AG04450 (cell line): ENCODE results near the gene ZCWPW1. TPM values are rescaled to one million over a fixed set of nuclear protein-coding genes. Genes with fewer than 3 reads are reported as not detected.
"Not testable (repeated sequence)": the region's sequence is repeated elsewhere in the genome, so short reads cannot be mapped to it uniquely, and the experiment has no call there.

Experiments
- CTCF ChIA-PET: fragments of 300-600, 350-600 bp; formaldehyde crosslinking; extraction: SDS; loops from one replicate; lab custom pipeline; 2022; ENCODE audit warnings: antibody characterized with exemption, inconsistent platforms; lab: Charles Lee
- POLR2A ChIA-PET: fragments of 350-600 bp; formaldehyde crosslinking; extraction: SDS; loops from one replicate; lab custom pipeline; 2021; ENCODE audit warnings: antibody characterized with exemption, inconsistent platforms; lab: Yijun Ruan, JAX
- DNase-seq: peaks from one replicate; pipeline ENCODE4 v3.0.0-alpha.2; 2011; ENCODE audit warnings: low read depth, low spot score
- H3K27ac ChIP-seq: one replicate; pipeline ENCODE4 v1.5.1; 2012; ENCODE audit warnings: low read depth, low read length, control low read depth
- H3K27me3 ChIP-seq: one replicate; pipeline ENCODE4 v1.6.0; 2012; ENCODE audit warnings: low read length; ENCODE audit not compliant: control insufficient read depth, insufficient read depth
- H3K4me3 ChIP-seq: 2 replicates; pipeline ENCODE4 v1.5.1; 2011; ENCODE audit warnings: mild to moderate bottlenecking, low read depth, low read length, control low read depth
- H3K9me3 ChIP-seq: 2 replicates; pipeline ENCODE4 v1.5.1; 2012; ENCODE audit warnings: low read length; ENCODE audit not compliant: control insufficient read depth, insufficient read depth
- CTCF ChIP-seq: IDR thresholded peaks from 2 replicates; pipeline ENCODE4 v1.5.1; 2011; ENCODE audit warnings: low read depth, low read length, control low read depth, inconsistent platforms
- polyA plus RNA-seq: library from polyadenylated mRNA; depleted of rRNA; stranded (reverse); fragments of >200 nt; gene quantifications from 2 replicates; pipeline ENCODE4 v1.2.3, GENCODE V29; 2011

The ZCWPW1 gene
- polyA plus RNA-seq, 1 experiment: 1.5 TPM

- POLR2A ChIA-PET: no interaction called here
Measured at GRCh38 chr7:100364480-100364879, 64.0 kb downstream of the ZCWPW1 start.

GRCh38 chr7:100363797-100364196 is 64.7 kb downstream of the ZCWPW1 start:
- CTCF ChIA-PET, H3K27me3 ChIP-seq, H3K9me3 ChIP-seq, H3K27ac ChIP-seq, H3K4me3 ChIP-seq, DNase-seq, POLR2A ChIA-PET: not testable (repeated sequence)

More at GRCh38 chr7:100364480-100364879, 64.0 kb downstream of the ZCWPW1 start:
- TF ChIP-seq CTCF: no peak
- Histone ChIP-seq H3K9me3 (no peaks in the 10 kb centered on the region), H3K27me3 (no peaks in the 10 kb centered on the region), H3K4me3 (no peak overlapping the region), H3K27ac (no peak overlapping the region)
- DNase-seq: no peak
- CTCF ChIA-PET: no interaction called here

GRCh38 chr7:100363098-100363497 is 65.4 kb downstream of the ZCWPW1 start:
- CTCF ChIA-PET: no interaction called here
- no peaks in the 10 kb centered on the region for H3K9me3 ChIP-seq
- POLR2A ChIA-PET: no interaction called here
- no peak overlapping the region for H3K4me3 ChIP-seq
- H3K27ac ChIP-seq: no peak overlapping the region
- TF ChIP-seq CTCF: no peak
- no peaks in the 10 kb centered on the region for H3K27me3 ChIP-seq
- DNase-seq: no peak

- POLR2A ChIA-PET: no interaction called here
- Histone ChIP-seq H3K27me3 (no peaks in the 10 kb centered on the region), H3K27ac (no peak overlapping the region), H3K4me3 (no peak overlapping the region), H3K9me3 (no peaks in the 10 kb centered on the region)
- DNase-seq: no peak
- CTCF ChIA-PET: interaction anchor here (1.5 kb wide), 1 partner anchor 48 kb away, joined by 3 read pairs; no protein-coding TSS in a partner anchor
- no peak for TF ChIP-seq CTCF
Measured at GRCh38 chr7:100360135-100360854, 68.2 kb downstream of the ZCWPW1 start.

- TF ChIP-seq CTCF: no peak
- no peak for DNase-seq
- no peak overlapping the region for H3K27ac ChIP-seq
- POLR2A ChIA-PET: no interaction called here
- H3K27me3 ChIP-seq: no peaks in the 10 kb centered on the region
- H3K9me3 ChIP-seq: no peaks in the 10 kb centered on the region
- CTCF ChIA-PET: interaction anchor here (1.5 kb wide), 1 partner anchor 49 kb away, joined by 3 read pairs; no protein-coding TSS in a partner anchor
- H3K4me3 ChIP-seq: no peak overlapping the region
Measured at GRCh38 chr7:100358857-100359212, 69.7 kb downstream of the ZCWPW1 start.
